ENCODE measurements around the gene RET. TPM values are rescaled to one million over a fixed set of nuclear protein-coding genes. Genes with fewer than 3 reads are reported as not detected.

RET gene
- total RNA-seq, 4 donors from 2014 or later = 1.4 to 3.9 (median 1.8) TPM

Other genes with a start within 250 kb of the RET start
- 10 to 100 TPM; 28.4 to 37.4 (median 32.7) TPM for gene CSGALNACT2, start 61.4 kb downstream of the RET start, total RNA-seq
- 1 to 10 TPM in 3 of 4 donors, under 1 TPM in 1; 0.81 to 3.6 (median 1.5) TPM for gene RASGEF1A, start 190.0 kb downstream of the RET start, total RNA-seq